Thyroid gland (tissue), 4 donors: ENCODE results near the gene SHISA7. TPM values are rescaled to one million over a fixed set of nuclear protein-coding genes. Genes with fewer than 3 reads are reported as not detected.
"Not testable (repeated sequence)": the region's sequence is repeated elsewhere in the genome, so short reads cannot be mapped to it uniquely, and the experiment has no call there.

Experiments used
- DNase-seq, 2 donors: peaks; one replicate each; pipeline ENCODE4 v3.0.0-alpha.2; 2019
- H3K27ac ChIP-seq, 3 donors: fragments of 200-600 bp; sonication (generic); 1 replicate in 2 of 3; 2 replicates in 1 of 3; pipeline ENCODE4 v1.5.1; 2016 to 2019; ENCODE audit warnings: mild to moderate bottlenecking in 1 of 3, moderate library complexity in 1 of 3
- H3K27me3 ChIP-seq: fragments of 200-600 bp; sonication (generic); one replicate; pipeline ENCODE4 v1.5.1; 2019
- H3K36me3 ChIP-seq, 2 donors: fragments of 200-600 bp; sonication (generic); one replicate each; pipeline ENCODE4 v1.5.1; 2016 to 2019
- H3K4me1 ChIP-seq, 2 donors: fragments of 200-600 bp; sonication (generic); one replicate each; pipeline ENCODE4 v1.5.1; 2017 to 2019
- H3K4me3 ChIP-seq, 3 donors: fragments of 200-600 bp; sonication (generic); replicated peaks in 1 of 3; 1 replicate in 2 of 3; 2 replicates in 1 of 3; pipeline ENCODE4 v1.5.1; 2016; ENCODE audit warnings: mild to moderate bottlenecking in 1 of 3
- H3K9me3 ChIP-seq: fragments of 200-600 bp; sonication (generic); one replicate; pipeline ENCODE4 v1.5.1; 2017
- POLR2A ChIP-seq, 2 donors: fragments of 450-650 bp; IDR thresholded peaks; one replicate each; pipeline ENCODE4 v1.6.1; 2017; ENCODE audit warnings: antibody characterized with exemption in 2 of 2, mild to moderate bottlenecking in 2 of 2, moderate library complexity in 1 of 2
- WGBS, 2 donors: methylation state at CpG; one replicate each; pipeline ENCODE4 v1.1.5; 2017; 5-methylcytosine and 5-hydroxymethylcytosine counted together
- intact Hi-C: fragments of 100-400 bp; cut with DNase I; formaldehyde crosslinking; loops from one replicate; pipeline ENCODE4 v1.15.1; 2023
- total RNA-seq, 4 donors: library from RNA; depleted of rRNA; stranded (reverse); fragments of >200 nt; gene quantifications; one replicate each; pipeline ENCODE4 v1.2.3, GENCODE V29; 2016
- TF ChIP-seq, protein P1 (sequence below), 6 experiments: fragments of 200-600 bp in 3 of 6; fragments of 450-650 bp in 3 of 6; sonication (generic) in 3 of 6; IDR thresholded peaks; one replicate each; pipeline ENCODE4 v1.5.1; 2016 to 2019; ENCODE audit warnings: antibody characterized with exemption in 6 of 6, mild to moderate bottlenecking in 2 of 6, inconsistent platforms in 1 of 6, moderate library complexity in 1 of 6

SHISA7 gene
- total RNA-seq, 4 donors from 2014 or later = not detected

DNA sequence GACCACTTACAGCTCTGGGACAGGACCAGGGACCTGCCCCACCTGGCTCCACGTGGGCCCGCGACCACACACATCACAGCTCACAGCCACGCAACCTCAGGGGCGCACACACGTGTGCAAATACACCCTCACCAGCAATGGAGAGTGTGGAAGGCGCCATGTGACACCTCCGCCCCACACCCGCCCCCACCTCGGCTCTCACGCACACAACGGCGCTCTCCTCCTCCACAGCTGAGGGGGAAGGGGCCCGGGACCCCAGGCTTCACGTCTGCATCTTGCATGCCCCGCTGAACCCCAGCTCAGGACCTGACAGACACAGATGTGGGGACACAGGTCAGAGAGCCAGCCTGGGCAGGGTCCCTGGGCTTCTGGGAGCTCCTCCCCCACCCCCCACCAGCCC is 6.4 kb upstream of the SHISA7 start:
- no peak for TF ChIP-seq POLR2A (IDR thresholded peaks at IDR 0.05)
- TF ChIP-seq, protein P1, sequence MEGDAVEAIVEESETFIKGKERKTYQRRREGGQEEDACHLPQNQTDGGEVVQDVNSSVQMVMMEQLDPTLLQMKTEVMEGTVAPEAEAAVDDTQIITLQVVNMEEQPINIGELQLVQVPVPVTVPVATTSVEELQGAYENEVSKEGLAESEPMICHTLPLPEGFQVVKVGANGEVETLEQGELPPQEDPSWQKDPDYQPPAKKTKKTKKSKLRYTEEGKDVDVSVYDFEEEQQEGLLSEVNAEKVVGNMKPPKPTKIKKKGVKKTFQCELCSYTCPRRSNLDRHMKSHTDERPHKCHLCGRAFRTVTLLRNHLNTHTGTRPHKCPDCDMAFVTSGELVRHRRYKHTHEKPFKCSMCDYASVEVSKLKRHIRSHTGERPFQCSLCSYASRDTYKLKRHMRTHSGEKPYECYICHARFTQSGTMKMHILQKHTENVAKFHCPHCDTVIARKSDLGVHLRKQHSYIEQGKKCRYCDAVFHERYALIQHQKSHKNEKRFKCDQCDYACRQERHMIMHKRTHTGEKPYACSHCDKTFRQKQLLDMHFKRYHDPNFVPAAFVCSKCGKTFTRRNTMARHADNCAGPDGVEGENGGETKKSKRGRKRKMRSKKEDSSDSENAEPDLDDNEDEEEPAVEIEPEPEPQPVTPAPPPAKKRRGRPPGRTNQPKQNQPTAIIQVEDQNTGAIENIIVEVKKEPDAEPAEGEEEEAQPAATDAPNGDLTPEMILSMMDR (IDR thresholded peaks at IDR 0.05) = no peak
- no peaks in the 10 kb centered on the region for H3K36me3 ChIP-seq
- 0% methylated on average over 3 of the region's 16 CpGs; no CpG with 5 or more reads in 1 of the 2 donors for WGBS, 2 donors
- no peak for DNase-seq
- intact Hi-C loops = no loop called here
- no peak overlapping the region for H3K4me3 ChIP-seq
- peaks cover 9% of the 10 kb centered on the region for H3K27me3 ChIP-seq
- H3K9me3 ChIP-seq = no peaks in the 10 kb centered on the region
- H3K4me1 ChIP-seq = peaks cover 0 to 22% of the 10 kb centered on the region in 2 donors
- H3K27ac ChIP-seq = no peak overlapping the region

- 88 to 93% methylated on average over 5 of the region's 5 CpGs for WGBS, 2 donors
- H3K9me3 ChIP-seq, intact Hi-C loops, H3K36me3 ChIP-seq, H3K4me3 ChIP-seq, H3K27ac ChIP-seq, DNase-seq: not testable (repeated sequence)
- H3K4me1 ChIP-seq = peaks cover 0 to 21% of the 10 kb centered on the region in 2 donors
- peaks cover 16% of the 10 kb centered on the region for H3K27me3 ChIP-seq
These were observed 5.0 kb upstream of the SHISA7 start for GRCh38 chr19:55448175-55448490.

DNA sequence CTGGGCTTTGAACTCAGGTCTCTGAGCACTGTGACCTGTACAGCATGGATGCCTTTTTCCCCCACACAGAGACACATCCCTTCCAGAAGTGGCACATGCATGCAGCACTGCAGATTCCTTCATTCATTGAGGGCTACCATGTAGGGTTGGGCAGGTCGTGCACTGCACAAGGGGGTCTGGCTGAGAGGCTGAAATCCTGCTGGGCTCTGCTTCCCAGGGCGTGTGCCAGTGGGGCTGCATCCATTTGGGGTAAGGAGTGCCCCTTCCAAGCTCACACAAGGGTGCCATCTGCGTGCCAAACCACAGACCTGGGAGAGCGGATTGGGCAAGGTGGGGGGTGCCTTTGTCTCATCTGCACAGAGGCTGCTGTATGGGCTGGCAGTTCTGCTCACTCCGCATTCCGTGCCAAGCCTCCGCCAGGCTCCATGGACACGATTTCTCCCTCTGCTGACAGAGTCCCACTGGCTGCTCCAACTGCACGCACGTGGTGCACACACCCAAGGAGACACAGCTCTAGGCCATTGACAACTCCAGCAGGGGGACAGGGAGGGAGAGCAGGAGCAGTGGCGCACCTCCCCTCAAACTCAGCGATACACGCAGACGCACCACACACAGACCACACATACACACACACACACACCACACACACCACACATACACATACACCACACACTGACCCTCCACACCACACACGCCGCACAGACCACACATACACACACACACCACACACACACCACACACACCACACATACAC is 4.5 kb upstream of the SHISA7 start:
- H3K9me3 ChIP-seq = no peaks in the 10 kb centered on the region
- H3K4me1 ChIP-seq = peaks cover 0 to 16% of the 10 kb centered on the region in 2 donors
- H3K36me3 ChIP-seq = no peaks in the 10 kb centered on the region
- peaks cover 16% of the 10 kb centered on the region for H3K27me3 ChIP-seq
- intact Hi-C loops = no loop called here
- TF ChIP-seq, protein P1 (IDR thresholded peaks at IDR 0.05) = no peak
- no peak for TF ChIP-seq POLR2A (IDR thresholded peaks at IDR 0.05)
- 32 to 38% methylated on average over 14 to 15 of the region's 16 CpGs for WGBS, 2 donors
- no peak overlapping the region for H3K4me3 ChIP-seq
- no peak overlapping the region for H3K27ac ChIP-seq
- DNase-seq = no peak

DNA sequence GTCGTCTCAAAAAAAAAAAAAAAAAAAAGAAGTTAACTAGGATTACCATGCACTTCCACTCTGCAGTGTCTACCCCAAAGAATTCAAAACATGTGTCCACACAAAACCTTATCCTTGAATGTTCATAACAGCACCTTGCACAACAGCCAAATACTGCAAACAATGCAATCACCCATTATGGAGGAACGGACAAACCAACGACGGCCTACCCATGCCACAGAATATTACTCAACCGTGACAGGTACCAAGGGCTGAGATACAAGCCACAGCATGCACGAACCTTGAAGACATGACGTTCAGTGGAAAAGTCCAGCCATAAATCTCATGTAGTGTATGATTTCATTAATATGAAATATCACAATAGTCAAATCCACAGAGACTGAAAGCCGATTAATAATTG is 3.0 kb upstream of the SHISA7 start:
- Histone ChIP-seq H3K27ac (no peak overlapping the region), H3K27me3 (peaks cover 17% of the 10 kb centered on the region), H3K36me3 (no peaks in the 10 kb centered on the region), H3K9me3 (no peaks in the 10 kb centered on the region), H3K4me1 (peaks cover 0 to 4% of the 10 kb centered on the region in 2 donors), H3K4me3 (no peak overlapping the region)
- intact Hi-C loops = no loop called here
- WGBS, 2 donors = 66 to 77% methylated on average over 8 of the region's 8 CpGs
- DNase-seq = no peak
- TF ChIP-seq POLR2A (IDR thresholded peaks at IDR 0.05) = no peak
- TF ChIP-seq, protein P1 (IDR thresholded peaks at IDR 0.05) = no peak

- TF ChIP-seq, protein P1 (IDR thresholded peaks at IDR 0.05) = no peak
- no peak for TF ChIP-seq POLR2A (IDR thresholded peaks at IDR 0.05)
- Histone ChIP-seq H3K27ac (no peak overlapping the region), H3K9me3 (no peaks in the 10 kb centered on the region), H3K36me3 (no peaks in the 10 kb centered on the region), H3K27me3 (peaks cover 25% of the 10 kb centered on the region), H3K4me3 (no peak overlapping the region), H3K4me1 (peaks cover 0 to 4% of the 10 kb centered on the region in 2 donors)
- intact Hi-C loops = no loop called here
- DNase-seq = no peak
- 29 to 42% methylated on average over 10 to 11 of the region's 11 CpGs for WGBS, 2 donors
These were observed 1.5 kb upstream of the SHISA7 start for GRCh38 chr19:55444646-55445045.
